Gastroesophageal sphincter (tissue), 4 donors: Measurements from ENCODE around the gene CPNE6. TPM values are rescaled to one million over a fixed set of nuclear protein-coding genes. Genes with fewer than 3 reads are reported as not detected.
A peak's percentile ranks its signal among the peaks of the same experiment; 100 is the strongest.
"Not testable (repeated sequence)": the region's sequence is repeated elsewhere in the genome, so short reads cannot be mapped to it uniquely, and the experiment has no call there.

ENCODE experiments used
- ATAC-seq: fragments of 150-250 bp; one replicate; pipeline ENCODE4 v1.9.1; 2016; ENCODE audit warnings: mild to moderate bottlenecking, moderate library complexity
- H3K27ac ChIP-seq, 4 donors: fragments of 200-600 bp; sonication (generic) in 3 of 4; 1 replicate in 3 of 4; 2 replicates in 1 of 4; pipeline ENCODE4 v1.5.1; 2016 to 2019
- H3K27me3 ChIP-seq: fragments of 200-600 bp; sonication (generic); one replicate; pipeline ENCODE4 v1.5.1; 2019
- H3K36me3 ChIP-seq, 2 donors: fragments of 200-600 bp; sonication (generic); one replicate each; pipeline ENCODE4 v1.5.1; 2019; ENCODE audit warnings: control low read depth in 1 of 2
- H3K4me1 ChIP-seq, 3 donors: fragments of 200-600 bp; sonication (generic); 1 replicate in 2 of 3; 2 replicates in 1 of 3; pipeline ENCODE4 v1.5.1; 2016 to 2019; ENCODE audit warnings: control low read depth in 2 of 3
- H3K4me3 ChIP-seq, 2 donors: fragments of 200-600 bp; sonication (generic); one replicate each; pipeline ENCODE4 v1.5.1; 2019; ENCODE audit warnings: mild to moderate bottlenecking in 1 of 2, moderate library complexity in 1 of 2
- H3K9me3 ChIP-seq, 3 donors: fragments of 200-600 bp; sonication (generic); one replicate each; pipeline ENCODE4 v1.5.1; 2017 to 2019; ENCODE audit warnings: control low read depth in 2 of 3
- CTCF ChIP-seq, 4 experiments: fragments of 200-600 bp in 2 of 4; fragments of 450-650 bp in 2 of 4; sonication (generic) in 1 of 4; IDR thresholded peaks; one replicate each; pipeline ENCODE4 v1.5.1; 2017 to 2019; ENCODE audit warnings: antibody characterized with exemption in 4 of 4, mild to moderate bottlenecking in 2 of 4, moderate library complexity in 2 of 4
- EP300 ChIP-seq: sonication (generic); formaldehyde crosslinking; IDR thresholded peaks from one replicate; pipeline ENCODE4 v1.6.1; 2017; ENCODE audit warnings: antibody characterized with exemption, mild to moderate bottlenecking
- POLR2A ChIP-seq, 2 donors: fragments of 450-650 bp; IDR thresholded peaks; one replicate each; pipeline ENCODE4 v1.6.1; 2017; ENCODE audit warnings: antibody characterized with exemption in 2 of 2, mild to moderate bottlenecking in 2 of 2, moderate library complexity in 1 of 2
- POLR2AphosphoS5 ChIP-seq: sonication (generic); formaldehyde crosslinking; IDR thresholded peaks from one replicate; pipeline ENCODE4 v1.6.1; 2017; ENCODE audit warnings: antibody characterized with exemption
- WGBS, 2 donors: methylation state at CpG; one replicate each; pipeline ENCODE4 v1.1.5; 2018; ENCODE audit warnings: low coverage in 1 of 2; 5-methylcytosine and 5-hydroxymethylcytosine counted together
- total RNA-seq, 4 donors: library from RNA; depleted of rRNA; stranded (reverse); fragments of >200 nt; gene quantifications; one replicate each; pipeline ENCODE4 v1.1.0, GENCODE V29; 2016

The CPNE6 gene
- total RNA-seq, 4 donors from 2014 or later: 1.5 TPM; not detected in 3

GRCh38 chr14:24102357-24103048, 31.1 kb downstream of the CPNE6 start:
- TF ChIP-seq EP300 (no peak), POLR2AphosphoS5 (no peak), CTCF (IDR thresholded peaks at IDR 0.05) (no peak), POLR2A (IDR thresholded peaks at IDR 0.05) (no peak)
- no peak overlapping the region for H3K4me3 ChIP-seq
- H3K27me3 ChIP-seq: no peaks in the 10 kb centered on the region
- WGBS, 2 donors: 93 to 100% methylated on average over 5 to 6 of the region's 7 CpGs
- no peaks in the 10 kb centered on the region for H3K9me3 ChIP-seq
- H3K36me3 ChIP-seq: peaks cover 0 to 54% of the 10 kb centered on the region in 2 donors
- ATAC-seq: no peak
- no peaks in the 10 kb centered on the region for H3K4me1 ChIP-seq
- no peak overlapping the region for H3K27ac ChIP-seq

- ATAC-seq: no peak
- no peaks in the 10 kb centered on the region for H3K9me3 ChIP-seq
- TF ChIP-seq CTCF (IDR thresholded peaks at IDR 0.05) (no peak), EP300 (no peak)
- H3K27me3 ChIP-seq: no peaks in the 10 kb centered on the region
- WGBS, 2 donors: 86% methylated on average over 5 of the region's 13 CpGs; no CpG with 5 or more reads in 1 of the 2 donors
- peaks cover 0 to 45% of the 10 kb centered on the region in 2 donors for H3K36me3 ChIP-seq
- peaks cover 0 to 3% (median 0%) of the 10 kb centered on the region in 3 donors for H3K4me1 ChIP-seq
- H3K4me3 ChIP-seq: no peak overlapping the region
- H3K27ac ChIP-seq: no peak overlapping the region
These were observed 32.1 kb downstream of the CPNE6 start for GRCh38 chr14:24103451-24103850.

GRCh38 chr14:24105609-24106239, 34.4 kb downstream of the CPNE6 start:
- ATAC-seq, H3K27me3 ChIP-seq, H3K9me3 ChIP-seq, H3K4me3 ChIP-seq, H3K27ac ChIP-seq: not testable (repeated sequence)
- Histone ChIP-seq H3K36me3 (peaks cover 0 to 22% of the 10 kb centered on the region in 2 donors), H3K4me1 (peaks cover 0 to 11% (median 0%) of the 10 kb centered on the region in 3 donors)
- WGBS, 2 donors: 57 to 84% methylated on average over 1 to 8 of the region's 8 CpGs

GRCh38 chr14:24106672-24107271, 35.4 kb downstream of the CPNE6 start:
- no peak for TF ChIP-seq EP300
- TF ChIP-seq POLR2A (IDR thresholded peaks at IDR 0.05): no peak
- no peak for TF ChIP-seq POLR2AphosphoS5
- TF ChIP-seq CTCF (IDR thresholded peaks at IDR 0.05): no peak
- Histone ChIP-seq H3K36me3 (peaks cover 0 to 20% of the 10 kb centered on the region in 2 donors), H3K27ac (no peak overlapping the region), H3K27me3 (no peaks in the 10 kb centered on the region), H3K4me1 (peaks cover 0 to 11% (median 0%) of the 10 kb centered on the region in 3 donors), H3K4me3 (no peak overlapping the region), H3K9me3 (no peaks in the 10 kb centered on the region)
- 89 to 96% methylated on average over 4 of the region's 4 CpGs for WGBS, 2 donors
- ATAC-seq: no peak

- peak; percentile 8 for ATAC-seq
- Histone ChIP-seq H3K4me3 (no peak overlapping the region), H3K27me3 (no peaks in the 10 kb centered on the region), H3K9me3 (no peaks in the 10 kb centered on the region), H3K36me3 (peaks cover 0 to 11% of the 10 kb centered on the region in 2 donors), H3K4me1 (peaks cover 0 to 16% (median 0%) of the 10 kb centered on the region in 3 donors), H3K27ac (peak overlapping the region in 1 of 4 donors; percentile 32)
- 17 to 39% methylated on average over 2 to 5 of the region's 5 CpGs for WGBS, 2 donors
- TF ChIP-seq POLR2A (IDR thresholded peaks at IDR 0.05): no peak
- no peak for TF ChIP-seq CTCF (IDR thresholded peaks at IDR 0.05)
- TF ChIP-seq POLR2AphosphoS5: no peak
- no peak for TF ChIP-seq EP300
These were observed 37.0 kb downstream of the CPNE6 start for GRCh38 chr14:24108336-24108874.
